ENCODE results near the gene CCDC102B.

- no peak for TF ChIP-seq POLR2A (IDR thresholded peaks at IDR 0.05)
- TF ChIP-seq, protein P1, sequence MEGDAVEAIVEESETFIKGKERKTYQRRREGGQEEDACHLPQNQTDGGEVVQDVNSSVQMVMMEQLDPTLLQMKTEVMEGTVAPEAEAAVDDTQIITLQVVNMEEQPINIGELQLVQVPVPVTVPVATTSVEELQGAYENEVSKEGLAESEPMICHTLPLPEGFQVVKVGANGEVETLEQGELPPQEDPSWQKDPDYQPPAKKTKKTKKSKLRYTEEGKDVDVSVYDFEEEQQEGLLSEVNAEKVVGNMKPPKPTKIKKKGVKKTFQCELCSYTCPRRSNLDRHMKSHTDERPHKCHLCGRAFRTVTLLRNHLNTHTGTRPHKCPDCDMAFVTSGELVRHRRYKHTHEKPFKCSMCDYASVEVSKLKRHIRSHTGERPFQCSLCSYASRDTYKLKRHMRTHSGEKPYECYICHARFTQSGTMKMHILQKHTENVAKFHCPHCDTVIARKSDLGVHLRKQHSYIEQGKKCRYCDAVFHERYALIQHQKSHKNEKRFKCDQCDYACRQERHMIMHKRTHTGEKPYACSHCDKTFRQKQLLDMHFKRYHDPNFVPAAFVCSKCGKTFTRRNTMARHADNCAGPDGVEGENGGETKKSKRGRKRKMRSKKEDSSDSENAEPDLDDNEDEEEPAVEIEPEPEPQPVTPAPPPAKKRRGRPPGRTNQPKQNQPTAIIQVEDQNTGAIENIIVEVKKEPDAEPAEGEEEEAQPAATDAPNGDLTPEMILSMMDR (IDR thresholded peaks at IDR 0.05), result no peak
These were observed 25.6 kb upstream of the CCDC102B start for GRCh38 chr18:68772268-68772667.

Measured in right lobe of liver (tissue), 4 donors.